8988T (cell line): ENCODE results near the gene TLR6.
"Not testable (repeated sequence)": the region's sequence is repeated elsewhere in the genome, so short reads cannot be mapped to it uniquely, and the experiment has no call there.

Experiments used
- DNase-seq: peaks from one replicate; pipeline ENCODE4 v3.0.0; 2011

The TLR6 gene

GRCh38 chr4:38821739-38822138 lies 34.9 kb downstream of the TLR6 start:
- DNase-seq, result no peak

GRCh38 chr4:38820329-38821061 lies 36.1 kb downstream of the TLR6 start:
- no peak for DNase-seq

- no peak for DNase-seq
Measured at GRCh38 chr4:38819569-38819968, 37.0 kb downstream of the TLR6 start.

- DNase-seq, result no peak
Measured at GRCh38 chr4:38818441-38818976, 38.1 kb downstream of the TLR6 start.

GRCh38 chr4:38815885-38816782 lies 40.5 kb downstream of the TLR6 start:
- DNase-seq, result no peak

GRCh38 chr4:38814386-38814785 lies 42.2 kb downstream of the TLR6 start:
- no peak for DNase-seq

- DNase-seq, result no peak
Measured at GRCh38 chr4:38811297-38811696, 45.3 kb downstream of the TLR6 start.

GRCh38 chr4:38807462-38807861 lies 49.2 kb downstream of the TLR6 start:
- not testable (repeated sequence) for DNase-seq

- DNase-seq, result not testable (repeated sequence)
Measured at GRCh38 chr4:38806251-38806650, 50.4 kb downstream of the TLR6 start.

GRCh38 chr4:38805530-38806145 lies 51.0 kb downstream of the TLR6 start:
- DNase-seq, result no peak

GRCh38 chr4:38804654-38805295 lies 51.8 kb downstream of the TLR6 start, which contains the start of gene TLR1:
Gene TLR1, minus strand, starts transcription at chr4:38804791. Its CDS starts 5,960 bp downstream, at chr4:38798831.
- no peak for DNase-seq

- no peak for DNase-seq
Measured at GRCh38 chr4:38803833-38804653, 52.6 kb downstream of the TLR6 start.

- no peak for DNase-seq
Measured at GRCh38 chr4:38802561-38803355, 53.9 kb downstream of the TLR6 start.

- DNase-seq, result no peak
Measured at GRCh38 chr4:38800961-38801450, 55.6 kb downstream of the TLR6 start.

- DNase-seq, result no peak
Measured at GRCh38 chr4:38800366-38800765, 56.3 kb downstream of the TLR6 start.

GRCh38 chr4:38795087-38795486 lies 61.5 kb downstream of the TLR6 start:
- no peak for DNase-seq

- DNase-seq, result no peak
Measured at GRCh38 chr4:38794051-38794450, 62.6 kb downstream of the TLR6 start.

GRCh38 chr4:38791010-38791409 lies 65.6 kb downstream of the TLR6 start:
- no peak for DNase-seq

GRCh38 chr4:38788317-38788716 lies 68.3 kb downstream of the TLR6 start:
- DNase-seq, result no peak

GRCh38 chr4:38787693-38788092 lies 68.9 kb downstream of the TLR6 start:
- no peak for DNase-seq

- DNase-seq, result no peak
Measured at GRCh38 chr4:38785901-38786402, 70.7 kb downstream of the TLR6 start.
